ENCODE results near the gene SLC51A.

GRCh38 chr3:196207833-196208607, 8.3 kb upstream of the SLC51A start:
- no peak for TF ChIP-seq CTCF (IDR thresholded peaks at IDR 0.05 in 8 of 11, conservative IDR thresholded peaks at IDR 0.05 in 3 of 11)
- peak in 1 of 3 donors; percentile 20 for TF ChIP-seq POLR2AphosphoS5 (IDR thresholded peaks at IDR 0.05)
- no peak for TF ChIP-seq POLR2A (IDR thresholded peaks at IDR 0.05)

Measured in spleen (tissue), 7 donors.